PC-3 (cell line): ENCODE results near the gene RND3. TPM values are rescaled to one million over a fixed set of nuclear protein-coding genes. Genes with fewer than 3 reads are reported as not detected.

Source experiments
- ATAC-seq: fragments of 200-7000 bp; cut with Tn5 transposase; 2 replicates; pipeline ENCODE4 v1.9.1; 2020; ENCODE audit warnings: mild to moderate bottlenecking, moderate library complexity
- BruUV-seq: library from RNA; stranded (reverse); fragments of 400-500 nt; replicated peaks from 2 replicates; lab custom pipeline; 2021; lab: Mats Ljungman, UMichigan
- CTCF ChIA-PET: fragments of 300-600 bp; sonication (Branson Sonifier 250); formaldehyde crosslinking; loops from one replicate; lab custom pipeline; 2022; ENCODE audit warnings: antibody characterized with exemption; lab: Charles Lee
- POLR2A ChIA-PET: fragments of 300-600 bp; sonication (Branson Sonifier 250); formaldehyde crosslinking; loops from one replicate; lab custom pipeline; 2022; ENCODE audit warnings: antibody characterized with exemption; ENCODE audit not compliant: unreplicated experiment; lab: Charles Lee
- DNase-seq: peaks from one replicate; pipeline ENCODE4 v3.0.0-alpha.2; 2015
- H2AFZ ChIP-seq: fragments of 300-600 bp; sonication (generic); 2 replicates; pipeline ENCODE4 v1.6.0; 2016; ENCODE audit warnings: antibody characterized with exemption, low read length
- H3F3A ChIP-seq: fragments of 300-600 bp; sonication (generic); one replicate; pipeline ENCODE4 v1.6.0; 2017; ENCODE audit warnings: antibody characterized with exemption, low read length, control low read depth, mild to moderate bottlenecking; ENCODE audit not compliant: unreplicated experiment
- H3K27ac ChIP-seq: fragments of 300-600 bp; sonication (generic); 2 replicates; pipeline ENCODE4 v1.5.1; 2016; ENCODE audit warnings: mild to moderate bottlenecking, low read length
- H3K27me3 ChIP-seq: fragments of 300-600 bp; sonication (generic); 2 replicates; pipeline ENCODE4 v1.6.1; 2016; ENCODE audit warnings: low read length, mixed read lengths
- H3K36me3 ChIP-seq: fragments of 300-600 bp; sonication (generic); 2 replicates; pipeline ENCODE4 v1.6.1; 2016; ENCODE audit warnings: low read depth, mixed run types, low read length, mixed read lengths
- H3K4me1 ChIP-seq: fragments of 300-600 bp; sonication (generic); 2 replicates; pipeline ENCODE4 v1.5.1; 2016; ENCODE audit warnings: low read length; ENCODE audit not compliant: insufficient read depth
- H3K4me2 ChIP-seq: fragments of 300-600 bp; sonication (generic); 2 replicates; pipeline ENCODE4 v1.6.0; 2016; ENCODE audit warnings: low read length
- H3K4me3 ChIP-seq: fragments of 300-600 bp; sonication (generic); 2 replicates; pipeline ENCODE4 v1.5.1; 2016; ENCODE audit warnings: mild to moderate bottlenecking, low read length, mixed read lengths
- H3K79me2 ChIP-seq: fragments of 300-600 bp; sonication (generic); 2 replicates; pipeline ENCODE4 v1.6.1; 2017; ENCODE audit warnings: low read length, mixed read lengths
- H3K9ac ChIP-seq: fragments of 300-600 bp; sonication (generic); 2 replicates; pipeline ENCODE4 v1.6.0; 2016; ENCODE audit warnings: mild to moderate bottlenecking, low read length
- H3K9me2 ChIP-seq: fragments of 300-600 bp; sonication (generic); replicated peaks from 2 replicates; pipeline ENCODE4 v1.6.1; 2016; ENCODE audit warnings: mixed run types, low read length, mixed read lengths
- H3K9me3 ChIP-seq: fragments of 300-600 bp; sonication (generic); 2 replicates; pipeline ENCODE4 v1.6.1; 2016; ENCODE audit warnings: low read length, mixed read lengths
- H4K20me1 ChIP-seq: fragments of 300-600 bp; sonication (generic); 2 replicates; pipeline ENCODE4 v1.6.1; 2016; ENCODE audit warnings: low read length, mixed read lengths
- EZH2 ChIP-seq: fragments of 300-600 bp; sonication (generic); IDR thresholded peaks from one replicate; pipeline ENCODE4 v1.6.1; 2017; ENCODE audit warnings: antibody characterized with exemption, mild to moderate bottlenecking, low read length; ENCODE audit not compliant: unreplicated experiment
- EZH2phosphoT487 ChIP-seq: fragments of 300-600 bp; sonication (generic); IDR thresholded peaks from 2 replicates; pipeline ENCODE4 v1.6.1; 2018; ENCODE audit warnings: mild to moderate bottlenecking, antibody characterized with exemption, low read length, borderline replicate concordance
- intact Hi-C: fragments of 100-400 bp; cut with micrococcal nuclease; formaldehyde crosslinking; loops from 2 replicates; pipeline ENCODE4 v1.9.0; 2023
- total RNA-seq: library from RNA; depleted of rRNA; stranded (reverse); fragments of >200 nt; gene quantifications from 2 replicates; pipeline ENCODE4 v1.2.3, GENCODE V29; 2014
- TF ChIP-seq, protein P1 (sequence below): fragments of 300-600 bp; sonication (generic); conservative IDR thresholded peaks from 2 replicates; pipeline ENCODE4 v1.5.1; 2017; ENCODE audit warnings: antibody characterized with exemption, low read depth, mild to moderate bottlenecking, low read length

Gene RND3
- total RNA-seq, 1 experiment from 2014 or later: 201 TPM

DNA sequence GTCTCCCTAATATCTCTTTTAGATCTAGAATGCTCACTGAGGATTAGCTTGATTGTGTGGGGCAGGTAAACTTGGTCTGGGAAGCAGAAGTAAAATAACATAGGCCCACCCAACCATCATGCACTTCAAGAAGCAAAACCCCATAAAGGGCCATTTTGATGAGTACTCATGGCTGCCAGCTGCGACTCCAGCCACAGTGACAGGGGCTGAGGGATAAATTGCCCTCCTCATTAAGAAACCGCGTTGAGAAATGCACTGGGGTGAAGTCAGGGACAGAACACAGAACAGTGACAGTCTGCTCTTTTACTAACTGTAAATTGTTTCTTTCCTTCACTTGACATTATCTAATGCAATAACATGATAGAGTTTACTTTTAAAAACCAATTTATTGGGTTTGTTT is 60.2 kb downstream of the RND3 start:
- Histone ChIP-seq H3K9me2 (no peaks in the 10 kb centered on the region), H3K9me3 (no peaks in the 10 kb centered on the region), H3K4me1 (peaks cover 8% of the 10 kb centered on the region; the same call in 1 of the 2 replicates), H3F3A (no peaks in the 10 kb centered on the region), H3K27me3 (no peaks in the 10 kb centered on the region), H4K20me1 (no peaks in the 10 kb centered on the region), H3K27ac (no peak overlapping the region), H3K79me2 (no peaks in the 10 kb centered on the region), H3K36me3 (no peaks in the 10 kb centered on the region), H3K4me3 (no peak overlapping the region), H3K4me2 (no peak overlapping the region), H3K9ac (no peak overlapping the region), H2AFZ (no peak overlapping the region)
- ChIA-PET POLR2A (no interaction called here), CTCF (no interaction called here)
- ATAC-seq (no peak), DNase-seq (no peak)
- no TSS peak for BruUV-seq
- TF ChIP-seq, protein P1, sequence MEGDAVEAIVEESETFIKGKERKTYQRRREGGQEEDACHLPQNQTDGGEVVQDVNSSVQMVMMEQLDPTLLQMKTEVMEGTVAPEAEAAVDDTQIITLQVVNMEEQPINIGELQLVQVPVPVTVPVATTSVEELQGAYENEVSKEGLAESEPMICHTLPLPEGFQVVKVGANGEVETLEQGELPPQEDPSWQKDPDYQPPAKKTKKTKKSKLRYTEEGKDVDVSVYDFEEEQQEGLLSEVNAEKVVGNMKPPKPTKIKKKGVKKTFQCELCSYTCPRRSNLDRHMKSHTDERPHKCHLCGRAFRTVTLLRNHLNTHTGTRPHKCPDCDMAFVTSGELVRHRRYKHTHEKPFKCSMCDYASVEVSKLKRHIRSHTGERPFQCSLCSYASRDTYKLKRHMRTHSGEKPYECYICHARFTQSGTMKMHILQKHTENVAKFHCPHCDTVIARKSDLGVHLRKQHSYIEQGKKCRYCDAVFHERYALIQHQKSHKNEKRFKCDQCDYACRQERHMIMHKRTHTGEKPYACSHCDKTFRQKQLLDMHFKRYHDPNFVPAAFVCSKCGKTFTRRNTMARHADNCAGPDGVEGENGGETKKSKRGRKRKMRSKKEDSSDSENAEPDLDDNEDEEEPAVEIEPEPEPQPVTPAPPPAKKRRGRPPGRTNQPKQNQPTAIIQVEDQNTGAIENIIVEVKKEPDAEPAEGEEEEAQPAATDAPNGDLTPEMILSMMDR: no peak
- TF ChIP-seq EZH2 (no peak), EZH2phosphoT487 (no peak)
- intact Hi-C loops: no loop called here

DNA sequence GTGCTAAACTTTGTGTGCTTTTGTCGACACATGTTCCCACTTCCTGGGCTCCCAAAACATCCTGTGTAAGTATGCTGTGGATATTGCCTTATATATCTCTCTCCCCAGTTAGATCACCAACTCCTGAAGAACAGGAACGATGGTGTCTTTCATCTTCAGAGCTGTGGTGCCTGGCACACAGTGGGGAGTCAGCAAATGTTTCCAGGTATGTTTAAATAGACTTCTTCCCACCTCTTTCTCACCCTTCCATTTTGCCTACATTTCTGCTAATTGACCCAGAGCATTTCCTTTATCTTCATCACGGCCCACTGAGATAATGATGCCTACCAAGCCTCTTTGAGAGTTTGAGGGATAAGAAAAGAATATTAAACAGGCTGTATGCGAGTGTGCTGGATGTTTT is 60.7 kb downstream of the RND3 start:
- H3K4me3 ChIP-seq: no peak overlapping the region
- POLR2A ChIA-PET: no interaction called here
- H3K36me3 ChIP-seq: no peaks in the 10 kb centered on the region
- H3K4me1 ChIP-seq: peaks cover 8% of the 10 kb centered on the region; the same call in 1 of the 2 replicates
- no peak overlapping the region for H3K4me2 ChIP-seq
- no peaks in the 10 kb centered on the region for H3K79me2 ChIP-seq
- no peaks in the 10 kb centered on the region for H4K20me1 ChIP-seq
- no peaks in the 10 kb centered on the region for H3K9me2 ChIP-seq
- no peaks in the 10 kb centered on the region for H3F3A ChIP-seq
- DNase-seq (no peak), ATAC-seq (peak; percentile 29; the same call in 1 of the 2 replicates)
- no peaks in the 10 kb centered on the region for H3K27me3 ChIP-seq
- CTCF ChIA-PET: no interaction called here
- H2AFZ ChIP-seq: 0 out of 2 replicates have a peak overlapping the region, but pooled peaks have one; percentile 5
- no peaks in the 10 kb centered on the region for H3K9me3 ChIP-seq
- TF ChIP-seq, protein P1: no peak
- TF ChIP-seq EZH2 (no peak), EZH2phosphoT487 (no peak)
- H3K27ac ChIP-seq: no peak overlapping the region
- no TSS peak for BruUV-seq
- no peak overlapping the region for H3K9ac ChIP-seq
- intact Hi-C loops: no loop called here

- no TSS peak for BruUV-seq
- Histone ChIP-seq H3K4me2 (no peak overlapping the region), H3K27ac (no peak overlapping the region), H4K20me1 (no peaks in the 10 kb centered on the region), H3K9ac (no peak overlapping the region), H3K27me3 (no peaks in the 10 kb centered on the region), H3K9me2 (no peaks in the 10 kb centered on the region), H3K79me2 (no peaks in the 10 kb centered on the region), H3F3A (no peaks in the 10 kb centered on the region), H3K36me3 (no peaks in the 10 kb centered on the region), H2AFZ (0 out of 2 replicates have a peak overlapping the region, but pooled peaks have one; percentile 5), H3K4me1 (peaks cover 8% of the 10 kb centered on the region; the same call in 1 of the 2 replicates), H3K9me3 (no peaks in the 10 kb centered on the region), H3K4me3 (no peak overlapping the region)
- peak; percentile 39 for DNase-seq
- intact Hi-C loops: no loop called here
- ChIA-PET POLR2A (interaction anchor here (0.7 kb wide), 1 partner anchor 13 kb away, joined by 16 read pairs; no protein-coding TSS in a partner anchor), CTCF (no interaction called here)
- TF ChIP-seq, protein P1: no peak
- TF ChIP-seq EZH2 (no peak), EZH2phosphoT487 (no peak)
- ATAC-seq: peak; percentile 89
Observed at GRCh38 chr2:150426315-150426714, 61.2 kb downstream of the RND3 start.
